GM21723 (cell line): Measurements from ENCODE around the gene ATP5PF.
"Not testable (repeated sequence)": the region's sequence is repeated elsewhere in the genome, so short reads cannot be mapped to it uniquely, and the experiment has no call there.

Source experiments
- ATAC-seq: cut with Tn5 transposase; IDR thresholded peaks from one replicate; pipeline ENCODE4 v1.9.1; 2021; ENCODE audit warnings: mild to moderate bottlenecking, moderate library complexity; ENCODE audit not compliant: unreplicated experiment

The ATP5PF gene

DNA sequence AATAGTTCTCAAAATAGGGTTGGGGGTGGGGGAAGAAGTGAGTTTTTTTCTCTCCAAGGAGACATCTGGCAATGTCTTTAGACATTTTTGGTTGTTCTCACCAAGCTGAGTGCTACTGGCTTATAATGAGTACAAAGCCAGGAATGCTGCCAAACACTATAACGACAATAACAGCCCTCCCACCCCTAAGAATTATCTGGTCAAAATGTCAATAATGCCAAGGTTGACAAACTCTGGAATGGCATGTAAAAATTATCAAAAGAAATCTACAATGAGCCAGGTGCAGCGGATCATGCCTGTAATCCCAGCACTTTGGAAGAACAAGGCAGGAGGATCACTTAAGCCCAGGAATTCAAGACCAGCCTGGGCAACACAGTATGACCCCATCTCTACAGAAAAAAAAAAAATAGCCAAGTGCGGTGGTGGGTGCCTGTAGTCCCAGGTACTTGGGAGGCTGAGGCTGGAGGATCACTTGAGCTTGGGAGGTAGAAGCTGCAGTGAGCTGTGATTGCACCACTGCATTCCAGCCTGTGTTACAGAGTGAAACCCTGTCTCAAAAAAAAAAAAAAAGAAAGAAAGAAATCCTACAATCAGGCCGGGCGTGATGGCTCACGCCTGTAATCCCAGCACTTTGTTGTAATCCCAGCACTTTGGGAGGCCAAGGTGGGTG, 2.5 kb downstream of the ATP5PF start:
- ATAC-seq = no peak

DNA sequence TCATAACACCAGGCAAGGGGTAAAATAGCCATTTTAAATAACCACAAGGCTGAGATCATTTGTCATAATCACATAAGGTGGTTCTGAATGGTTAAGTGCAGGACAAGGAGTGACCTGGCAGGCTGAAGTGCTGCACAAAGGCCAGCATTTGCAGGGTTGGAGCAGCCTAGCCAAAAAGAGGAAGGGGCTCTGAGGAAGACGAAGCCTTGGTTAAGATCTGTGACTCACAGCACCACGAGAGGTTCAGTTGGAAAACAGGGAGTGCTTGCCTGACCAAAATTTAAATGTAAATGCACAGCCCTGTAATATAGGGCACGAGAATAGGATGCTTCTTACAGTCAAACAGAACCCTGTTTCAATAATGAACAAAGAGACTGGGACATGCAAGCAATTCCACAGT, 12.1 kb downstream of the ATP5PF start:
- no peak for ATAC-seq

DNA sequence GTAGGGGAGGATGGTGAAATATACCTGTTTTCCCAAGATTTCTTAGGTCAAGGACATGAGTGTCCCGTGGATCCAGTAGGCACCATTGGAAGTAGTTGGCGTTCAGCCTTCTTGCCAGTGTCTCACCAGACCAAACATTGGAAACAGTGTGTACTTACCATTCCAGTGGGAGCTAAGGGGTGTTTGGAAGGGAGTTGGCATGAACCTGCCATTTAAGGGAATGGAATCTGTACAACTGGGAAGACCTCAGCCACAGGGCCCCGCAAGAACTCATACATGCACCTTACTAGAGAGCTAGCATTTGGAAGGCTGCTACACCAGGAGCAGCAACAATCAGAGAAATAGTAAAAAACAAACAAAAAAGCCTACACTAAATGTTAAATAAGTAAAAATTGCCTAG, 12.7 kb downstream of the ATP5PF start:
- no peak for ATAC-seq

DNA sequence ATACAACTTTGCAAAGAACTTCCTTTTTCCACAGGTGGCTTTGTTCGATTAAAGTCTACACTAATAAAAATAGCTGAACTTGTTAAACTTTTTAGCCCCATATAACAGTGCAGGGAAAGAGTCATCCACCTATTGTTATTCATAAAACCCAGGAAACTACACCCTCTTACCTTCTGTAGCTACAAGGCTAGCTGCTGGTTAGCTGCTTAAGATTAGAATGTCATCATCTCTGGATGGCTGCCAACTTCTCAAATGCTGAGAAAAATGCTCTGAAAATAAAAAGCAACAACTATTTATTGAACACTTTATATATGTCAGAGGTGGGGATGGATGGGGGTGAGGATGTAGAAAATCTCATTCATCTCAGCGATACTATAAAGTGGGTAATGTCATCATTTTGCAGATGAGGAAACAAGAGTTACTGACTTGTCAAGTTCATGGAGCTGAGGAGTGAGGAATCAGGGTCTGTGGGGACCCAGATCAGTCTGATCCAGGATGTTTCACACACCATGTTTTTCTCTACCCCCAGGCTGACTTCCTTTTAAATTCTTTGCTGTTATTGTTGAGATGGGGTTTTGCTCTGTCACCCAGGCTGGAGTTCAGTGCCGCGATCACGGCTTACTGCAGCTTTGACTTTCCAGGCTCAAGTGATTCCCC, 17.1 kb downstream of the ATP5PF start:
- ATAC-seq = no peak

DNA sequence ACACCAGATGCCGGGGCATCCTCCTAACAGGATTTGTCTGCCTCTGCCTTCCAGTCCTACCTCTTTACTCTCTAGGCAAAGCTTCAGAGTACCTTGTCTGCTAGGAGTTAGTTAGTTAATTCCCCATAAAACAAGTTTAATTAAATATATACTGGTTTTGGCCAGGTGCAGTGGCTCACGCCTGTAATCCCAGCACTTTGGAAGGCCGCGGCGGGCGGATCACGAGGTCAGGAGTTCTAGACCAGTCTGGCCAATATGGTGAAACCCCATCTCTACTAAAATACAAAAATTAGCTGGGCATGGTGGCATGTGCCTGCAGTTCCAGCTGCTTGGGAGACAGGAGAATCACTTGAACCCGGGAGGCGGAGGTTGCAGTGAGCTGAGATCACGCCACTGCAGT, 20.6 kb downstream of the ATP5PF start:
- not testable (repeated sequence) for ATAC-seq

DNA sequence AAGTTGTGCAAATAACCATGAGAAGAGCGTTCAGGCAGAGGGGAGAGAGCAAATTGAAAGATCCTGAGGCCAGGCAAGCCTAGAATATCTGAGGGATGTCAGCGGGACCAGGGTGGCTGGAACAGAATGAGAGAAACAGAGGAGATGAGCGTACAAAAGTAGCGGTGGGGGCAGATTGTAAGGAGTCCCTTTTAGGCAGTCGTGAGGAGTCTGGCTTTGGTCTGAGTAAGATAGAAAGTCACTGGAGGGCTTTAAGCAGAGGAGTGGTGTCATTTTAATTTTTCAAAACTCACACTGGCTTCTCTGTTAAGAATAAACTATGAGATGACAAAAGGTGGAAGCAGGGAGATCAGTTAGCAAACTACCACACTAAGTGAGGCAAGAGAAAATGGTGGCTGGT, 24.2 kb downstream of the ATP5PF start:
- no peak for ATAC-seq

DNA sequence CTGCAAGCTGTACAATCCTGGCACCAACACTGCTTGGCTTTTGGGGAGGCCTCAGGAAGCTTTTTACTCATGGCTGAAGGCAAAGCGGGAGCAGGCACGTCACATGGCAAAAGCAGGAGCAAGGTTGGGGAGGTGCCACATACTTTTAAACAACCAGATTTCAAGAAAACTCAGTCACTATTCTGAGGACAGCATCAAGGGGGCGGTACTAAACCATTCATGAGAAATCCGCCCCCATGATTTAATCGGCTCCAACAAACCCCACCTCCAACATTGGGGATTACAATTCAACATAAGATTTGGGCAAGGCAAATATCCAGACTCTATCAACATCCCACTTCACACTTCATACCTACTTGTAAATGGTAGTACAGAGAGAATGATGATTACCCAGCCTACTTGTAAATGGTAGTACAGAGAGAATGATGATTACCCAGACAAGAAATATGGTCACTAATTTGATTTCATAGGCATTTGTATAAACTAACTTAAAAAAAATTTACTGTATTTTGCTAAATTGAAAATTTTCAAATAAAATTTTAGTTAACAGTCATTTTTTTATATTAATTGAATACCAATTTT, 24.9 kb downstream of the ATP5PF start:
- ATAC-seq = no peak

DNA sequence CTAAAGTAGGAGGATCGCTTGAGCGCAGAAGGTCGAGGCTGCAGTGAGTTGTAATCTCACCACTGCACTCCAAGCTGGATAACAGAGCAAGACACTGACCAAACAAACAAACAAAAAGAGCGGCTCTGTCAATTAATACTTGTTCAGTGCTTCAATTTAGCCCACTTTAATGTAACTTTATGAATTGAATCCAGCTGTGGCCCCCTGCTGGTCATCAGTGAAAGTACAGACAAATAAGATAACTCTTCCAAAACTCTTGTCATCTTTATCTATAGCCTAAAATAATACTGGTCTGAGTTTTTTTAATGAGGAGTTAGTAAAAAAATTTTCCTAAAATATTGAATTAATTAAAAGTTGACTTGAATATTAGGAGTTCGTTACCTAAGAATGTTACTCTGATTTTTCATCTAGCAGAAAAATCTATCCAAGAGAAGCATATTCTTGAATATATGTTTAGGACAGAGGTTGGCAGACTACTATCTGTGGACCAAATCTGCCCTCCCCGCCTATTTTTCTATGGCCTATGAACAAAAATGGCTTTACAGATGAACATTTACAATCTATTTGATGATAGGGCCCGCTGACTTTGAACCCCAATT, 26.1 kb downstream of the ATP5PF start:
- ATAC-seq = no peak

DNA sequence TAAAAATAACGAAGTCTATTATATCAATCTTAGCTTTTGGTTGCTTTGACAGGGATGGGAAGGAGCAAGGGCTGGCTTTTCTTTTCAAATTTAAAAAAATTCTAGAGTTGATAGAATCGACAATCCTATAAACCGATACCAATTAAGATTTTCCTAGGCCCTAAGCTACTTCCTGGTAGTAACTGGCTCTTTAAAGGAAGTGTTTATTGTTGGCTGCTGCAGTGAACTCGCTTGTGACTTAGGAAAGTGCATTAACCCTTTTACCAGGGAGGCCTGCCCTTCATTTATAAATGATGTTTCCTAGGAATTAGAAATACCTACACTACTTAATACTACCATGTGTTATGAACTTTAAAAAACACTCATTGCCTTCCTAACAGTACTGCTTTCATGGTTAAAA, 33.2 kb downstream of the ATP5PF start:
- no peak for ATAC-seq

DNA sequence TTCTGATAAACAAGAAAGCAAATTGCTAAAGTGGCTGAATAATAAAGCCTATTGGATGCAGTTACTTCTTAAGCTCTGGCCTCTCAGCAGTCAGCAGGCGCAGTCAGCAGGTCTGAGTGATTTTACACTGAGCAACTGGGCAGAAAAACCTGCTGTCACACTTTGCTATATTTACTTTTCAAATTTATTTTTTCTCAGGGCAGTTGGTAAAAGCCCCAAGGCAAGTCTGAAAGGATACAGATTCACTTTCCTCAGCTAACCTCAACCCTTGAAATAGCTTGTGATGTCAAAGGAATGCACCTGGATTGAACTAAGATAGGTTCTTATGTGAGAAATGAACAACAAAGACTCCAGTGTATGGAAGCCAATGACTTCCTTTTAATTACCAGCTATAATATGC, 34.0 kb downstream of the ATP5PF start:
- no peak for ATAC-seq

DNA sequence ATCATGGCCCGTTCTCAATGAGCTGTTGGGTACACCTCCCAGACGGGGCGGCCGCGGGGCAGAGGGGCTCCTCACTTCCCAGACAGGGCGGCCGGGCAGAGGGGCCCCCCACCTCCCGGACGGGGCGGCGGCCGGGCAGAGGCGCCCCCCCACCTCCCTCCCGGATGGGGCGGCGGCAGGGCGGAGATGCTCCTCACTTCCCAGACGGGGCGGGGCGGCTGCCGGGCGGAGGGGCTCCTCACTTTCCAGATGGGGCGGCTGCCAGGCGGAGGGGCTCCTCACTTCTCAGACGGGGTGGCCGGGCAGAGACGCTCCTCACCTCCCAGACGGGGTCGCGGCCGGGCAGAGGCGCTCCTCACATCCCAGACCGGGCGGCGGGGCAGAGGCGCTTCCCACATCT, 39.2 kb downstream of the ATP5PF start:
- not testable (repeated sequence) for ATAC-seq

DNA sequence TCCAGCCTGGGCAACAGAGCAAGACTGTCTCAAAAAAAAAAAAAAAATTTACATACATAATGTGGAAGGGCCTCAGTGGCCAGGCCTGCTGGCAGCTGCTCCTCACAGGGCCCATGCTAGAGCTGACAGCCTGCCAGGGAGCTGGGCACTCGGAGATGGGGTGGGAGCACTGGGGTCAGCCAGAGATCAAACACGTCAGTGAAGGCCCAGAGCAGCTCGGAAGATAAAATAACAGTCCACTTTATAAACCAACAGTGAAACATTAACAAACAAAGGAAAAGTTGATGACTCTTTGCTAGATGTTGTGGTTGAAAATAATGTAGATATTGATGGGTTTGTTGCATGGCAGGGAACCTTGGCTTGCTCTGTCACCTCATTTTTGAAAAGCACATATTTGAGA, 42.7 kb downstream of the ATP5PF start:
- no peak for ATAC-seq

DNA sequence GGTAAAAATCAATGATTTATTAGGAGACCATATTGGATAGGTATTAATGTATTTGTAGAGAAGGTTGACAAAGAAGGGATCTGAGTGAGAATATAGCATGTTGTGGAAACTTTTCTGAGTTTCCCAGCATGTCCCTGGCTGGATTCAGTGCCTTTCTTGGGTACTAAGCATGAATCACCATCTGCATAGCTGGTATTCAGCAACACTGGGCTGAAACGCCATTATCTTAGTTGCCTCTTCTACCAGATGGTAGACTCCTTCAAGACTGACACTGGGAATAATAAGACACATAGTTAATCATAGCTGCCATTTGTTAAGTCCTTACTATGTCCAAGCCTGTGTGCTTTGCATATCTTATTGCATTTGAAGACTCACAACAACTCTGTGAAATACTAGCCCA, 45.5 kb downstream of the ATP5PF start:
- no peak for ATAC-seq

DNA sequence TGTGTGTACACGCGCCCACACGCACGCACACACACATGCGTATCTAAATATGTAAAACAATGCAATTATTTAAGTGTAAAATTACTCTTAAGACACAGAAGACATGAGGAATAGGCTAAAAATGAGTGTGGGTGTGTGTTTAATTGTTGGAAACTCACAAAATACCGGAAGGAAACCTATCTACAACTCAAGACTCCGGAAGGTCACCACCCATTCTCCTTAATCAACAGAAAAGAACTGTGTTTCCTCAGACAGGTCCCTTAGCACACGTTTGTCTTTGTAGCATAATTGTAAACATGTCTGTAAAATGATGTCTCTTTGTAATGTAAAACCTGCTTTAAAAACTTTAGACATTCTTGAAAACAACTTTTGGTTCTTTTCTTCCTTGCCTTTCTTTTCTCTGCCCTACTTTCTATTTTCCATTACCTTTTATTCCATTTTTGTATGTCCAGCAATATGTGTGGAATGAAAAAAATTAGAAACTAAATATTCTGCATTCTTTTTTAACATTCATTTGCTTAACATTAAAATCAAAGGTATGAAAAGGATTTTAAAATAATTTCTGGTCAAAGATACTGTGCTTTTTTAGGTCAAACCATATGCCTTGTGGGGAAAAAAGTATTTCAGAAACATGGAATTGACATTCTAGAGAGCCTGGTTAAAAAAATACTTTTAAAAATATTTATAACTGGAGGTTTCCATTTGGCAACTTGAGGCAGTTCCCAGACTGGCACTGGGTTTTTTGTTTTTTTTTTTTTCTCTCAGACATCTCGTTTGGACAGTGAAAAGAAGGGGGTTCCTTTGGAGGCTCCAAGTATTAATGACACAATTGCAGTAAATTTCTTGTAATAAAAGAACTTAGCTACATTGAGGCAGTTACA, 46.2 kb downstream of the ATP5PF start:
- ATAC-seq = no peak

DNA sequence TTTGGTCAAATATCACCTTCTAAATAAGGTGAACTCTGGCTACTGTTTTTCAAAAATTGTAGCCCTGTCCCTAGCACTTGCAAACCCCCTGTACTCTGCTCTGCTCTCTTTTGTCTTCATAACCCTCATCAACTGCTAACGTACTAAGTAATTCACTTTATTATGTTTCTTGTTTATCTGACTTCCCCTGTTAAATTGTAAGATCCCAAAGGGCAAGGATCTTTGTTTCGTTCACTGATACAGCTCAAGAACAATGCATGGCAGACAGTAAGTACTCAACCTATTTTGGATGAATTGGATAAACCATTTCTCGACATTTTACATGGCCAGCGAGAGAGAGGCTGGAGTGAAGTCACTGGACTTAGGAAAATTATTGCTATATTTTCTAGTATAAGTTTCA, 46.9 kb downstream of the ATP5PF start:
- no peak for ATAC-seq

DNA sequence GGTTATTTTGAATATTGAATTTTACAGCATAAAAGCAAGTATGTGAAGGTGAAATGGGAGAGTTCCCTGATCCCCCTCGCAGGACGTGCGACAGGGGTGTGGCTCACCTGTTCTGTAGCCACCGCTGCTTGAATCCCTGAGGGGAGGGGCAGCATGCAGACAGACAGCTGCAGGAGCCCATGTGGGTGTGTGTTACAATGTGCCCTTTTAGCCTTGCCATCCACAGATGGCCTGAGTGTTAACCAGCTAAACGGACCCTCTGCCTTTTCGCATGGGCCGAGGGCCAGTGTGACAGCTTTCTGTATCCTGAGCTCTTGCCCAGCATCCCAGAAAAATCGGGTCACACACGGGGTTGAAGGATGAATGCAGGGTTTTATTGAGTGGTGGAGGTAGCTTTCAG, 52.3 kb downstream of the ATP5PF start:
- no peak for ATAC-seq

DNA sequence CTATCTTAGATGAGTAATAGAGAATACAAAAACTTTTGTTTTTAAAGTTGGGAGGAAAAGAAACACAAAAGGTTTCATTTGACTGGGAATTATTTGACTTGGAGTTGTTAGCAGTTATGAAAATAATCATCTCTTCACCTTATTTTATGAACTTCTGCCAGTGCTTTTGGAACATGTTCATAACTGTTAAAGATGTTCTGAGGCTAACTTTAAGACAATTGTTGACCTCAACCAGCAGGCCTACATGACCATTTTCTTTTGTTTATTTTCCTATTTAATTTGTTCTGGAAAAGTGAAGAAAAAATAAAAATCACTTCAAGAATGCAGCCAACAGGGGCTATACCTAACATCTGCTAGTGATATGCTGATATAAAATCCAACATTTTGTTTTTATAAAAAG, 58.3 kb downstream of the ATP5PF start:
- ATAC-seq = no peak
